Upper lobe of left lung (tissue), 6 donors: ENCODE data around the gene OPRD1. TPM values are rescaled to one million over a fixed set of nuclear protein-coding genes. Genes with fewer than 3 reads are reported as not detected.
A peak's percentile ranks its signal among the peaks of the same experiment; 100 is the strongest.

ENCODE experiments used
- ATAC-seq, 2 donors: fragments of 200-7000 bp; cut with Tn5 transposase; one replicate each; pipeline ENCODE4 v1.9.1; 2022; ENCODE audit warnings: mild to moderate bottlenecking in 2 of 2, moderate library complexity in 2 of 2; ENCODE audit not compliant: low FRiP score in 2 of 2
- DNase-seq, 2 donors: peaks; one replicate each; pipeline ENCODE4 v3.0.0-alpha.2; 2019 to 2020
- H3K27ac ChIP-seq, 4 donors: fragments of 200-600 bp; sonication (generic); one replicate each; pipeline ENCODE4 v1.5.1; 2016 to 2019
- H3K27me3 ChIP-seq, 4 donors: fragments of 200-600 bp; sonication (generic); one replicate each; pipeline ENCODE4 v1.5.1; 2017 to 2019
- H3K36me3 ChIP-seq, 4 donors: fragments of 200-600 bp; sonication (generic); one replicate each; pipeline ENCODE4 v1.5.1; 2016 to 2019
- H3K4me1 ChIP-seq, 4 donors: fragments of 200-600 bp; sonication (generic); one replicate each; pipeline ENCODE4 v1.5.1; 2018 to 2019
- H3K4me3 ChIP-seq, 4 donors: fragments of 200-600 bp; sonication (generic); one replicate each; pipeline ENCODE4 v1.5.1; 2017 to 2019; ENCODE audit warnings: mild to moderate bottlenecking in 2 of 4, moderate library complexity in 1 of 4
- H3K9me3 ChIP-seq, 4 donors: fragments of 200-600 bp; sonication (generic); one replicate each; pipeline ENCODE4 v1.5.1; 2018 to 2019
- CTCF ChIP-seq, 6 experiments: fragments of 450-650 bp in 4 of 6; fragments of 200-600 bp in 2 of 6; sonication (generic) in 2 of 6; IDR thresholded peaks; one replicate each; pipeline ENCODE4 v1.5.1; 2016 to 2019; ENCODE audit warnings: antibody characterized with exemption in 6 of 6
- EP300 ChIP-seq, 4 donors: sonication (generic); formaldehyde crosslinking; IDR thresholded peaks; one replicate each; pipeline ENCODE4 v1.5.1; 2017; ENCODE audit warnings: antibody characterized with exemption in 4 of 4, control low read depth in 2 of 4
- POLR2A ChIP-seq, 4 donors: fragments of 450-650 bp; IDR thresholded peaks; one replicate each; pipeline ENCODE4 v1.5.1; 2016 to 2017; ENCODE audit warnings: antibody characterized with exemption in 4 of 4, mild to moderate bottlenecking in 2 of 4
- POLR2AphosphoS5 ChIP-seq, 2 donors: sonication (generic); formaldehyde crosslinking; IDR thresholded peaks; one replicate each; pipeline ENCODE4 v1.5.1; 2017; ENCODE audit warnings: antibody characterized with exemption in 2 of 2
- WGBS, 2 donors: methylation state at CpG; one replicate each; pipeline ENCODE4 v1.1.5; 2017 to 2018; 5-methylcytosine and 5-hydroxymethylcytosine counted together
- total RNA-seq, 6 donors: library from RNA; depleted of rRNA in 4 of 6; stranded (reverse); fragments of >200 nt in 4 of 6; gene quantifications; one replicate each; pipeline versions ENCODE4 v1.1.0 to v1.2.1, GENCODE V29; 2016 to 2021
- donor health status: DM: no; HTN: no; CAD: no; lungs with moderate emphysema.
- donor health status: DM: no; HTN: yes; CAD: no; lungs with severe emphysema.

The OPRD1 gene
- total RNA-seq, 6 donors from 2014 or later, result not detected

GRCh38 chr1:28855046-28855445, 43.1 kb downstream of the OPRD1 start:
- no peak for TF ChIP-seq POLR2A (IDR thresholded peaks at IDR 0.05)
- TF ChIP-seq POLR2AphosphoS5 (IDR thresholded peaks at IDR 0.05), result no peak
- no peak for TF ChIP-seq EP300 (IDR thresholded peaks at IDR 0.05)
- no peak for TF ChIP-seq CTCF (IDR thresholded peaks at IDR 0.05)
- no peak overlapping the region for H3K27ac ChIP-seq
- ATAC-seq, result no peak
- 61 to 64% methylated on average over 8 of the region's 8 CpGs for WGBS, 2 donors
- H3K9me3 ChIP-seq, result no peaks in the 10 kb centered on the region
- H3K27me3 ChIP-seq, result no peaks in the 10 kb centered on the region
- no peak overlapping the region for H3K4me3 ChIP-seq
- DNase-seq, result no peak
- peaks cover 0 to 9% (median 3%) of the 10 kb centered on the region in 4 donors for H3K4me1 ChIP-seq
- no peaks in the 10 kb centered on the region for H3K36me3 ChIP-seq

DNA sequence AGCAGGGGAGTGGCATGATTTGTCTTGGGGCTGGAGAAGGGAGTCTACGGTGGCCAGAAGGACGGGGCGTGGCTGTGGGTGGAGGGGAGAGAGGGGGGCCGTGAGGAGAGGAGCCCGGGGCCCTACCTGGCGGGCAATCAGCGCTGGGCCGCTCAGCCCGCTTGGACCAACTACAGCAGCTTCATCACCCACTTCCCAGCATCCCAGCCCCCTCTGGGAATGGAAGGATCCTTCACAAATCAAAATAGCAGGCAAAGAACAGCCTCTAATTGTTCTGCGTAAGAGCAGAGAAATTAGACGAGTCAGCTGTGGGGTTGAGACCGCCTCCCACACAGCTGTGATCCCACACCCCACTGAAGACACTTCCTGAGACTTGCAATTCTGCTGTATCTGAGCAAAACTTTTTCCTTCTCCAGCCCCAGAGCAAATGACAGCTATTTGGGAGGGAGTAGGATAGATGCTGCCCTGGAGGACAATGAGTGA, 43.5 kb downstream of the OPRD1 start:
- peak in 1 of 2 donors; percentile 26 for DNase-seq
- no peaks in the 10 kb centered on the region for H3K36me3 ChIP-seq
- H3K27ac ChIP-seq, result no peak overlapping the region
- no peaks in the 10 kb centered on the region for H3K9me3 ChIP-seq
- peak in 1 of 2 donors; percentile 53 for ATAC-seq
- no peak overlapping the region for H3K4me3 ChIP-seq
- WGBS, 2 donors, result 31 to 40% methylated on average over 9 to 10 of the region's 12 CpGs
- no peak for TF ChIP-seq POLR2A (IDR thresholded peaks at IDR 0.05)
- no peak for TF ChIP-seq POLR2AphosphoS5 (IDR thresholded peaks at IDR 0.05)
- TF ChIP-seq CTCF (IDR thresholded peaks at IDR 0.05), result no peak
- no peak for TF ChIP-seq EP300 (IDR thresholded peaks at IDR 0.05)
- peaks cover 0 to 9% (median 3%) of the 10 kb centered on the region in 4 donors for H3K4me1 ChIP-seq
- H3K27me3 ChIP-seq, result no peaks in the 10 kb centered on the region

DNA sequence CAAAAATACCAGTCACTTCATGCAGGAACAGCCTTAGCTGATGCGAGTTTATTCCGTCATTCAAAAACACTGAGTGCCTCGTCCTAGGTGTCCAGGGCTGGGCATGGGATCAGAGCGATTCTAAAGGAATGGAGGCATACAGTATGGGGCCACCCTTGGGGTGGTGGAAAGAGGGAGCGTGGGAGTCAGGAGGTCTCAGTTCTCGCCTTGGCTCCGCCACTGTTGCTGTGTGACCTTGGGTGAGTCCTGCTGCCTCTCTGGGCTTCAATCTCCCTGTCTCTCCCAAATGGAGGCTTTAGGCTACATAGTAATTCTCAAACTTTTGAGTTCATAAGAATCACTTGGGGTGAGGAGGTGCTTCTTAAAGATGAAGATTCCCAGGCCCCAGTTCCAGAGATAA, 44.0 kb downstream of the OPRD1 start:
- H3K27me3 ChIP-seq, result no peaks in the 10 kb centered on the region
- WGBS, 2 donors, result 87 to 89% methylated on average over 7 of the region's 7 CpGs
- DNase-seq, result no peak
- no peak overlapping the region for H3K27ac ChIP-seq
- H3K4me1 ChIP-seq, result peaks cover 0 to 9% (median 3%) of the 10 kb centered on the region in 4 donors
- H3K4me3 ChIP-seq, result no peak overlapping the region
- ATAC-seq, result no peak
- H3K36me3 ChIP-seq, result no peaks in the 10 kb centered on the region
- TF ChIP-seq CTCF (IDR thresholded peaks at IDR 0.05) (no peak), POLR2A (IDR thresholded peaks at IDR 0.05) (no peak), POLR2AphosphoS5 (IDR thresholded peaks at IDR 0.05) (no peak)
- H3K9me3 ChIP-seq, result no peaks in the 10 kb centered on the region

- Histone ChIP-seq H3K9me3 (no peaks in the 10 kb centered on the region), H3K36me3 (no peaks in the 10 kb centered on the region), H3K4me1 (peaks cover 0 to 1% (median 0%) of the 10 kb centered on the region in 4 donors), H3K27ac (no peak overlapping the region), H3K27me3 (no peaks in the 10 kb centered on the region), H3K4me3 (no peak overlapping the region)
- ATAC-seq (no peak), DNase-seq (no peak)
- TF ChIP-seq POLR2A (IDR thresholded peaks at IDR 0.05) (no peak), EP300 (IDR thresholded peaks at IDR 0.05) (no peak)
- WGBS, 2 donors, result 87 to 90% methylated on average over 2 to 3 of the region's 3 CpGs
These were observed 48.5 kb downstream of the OPRD1 start for GRCh38 chr1:28860332-28861073.

- Histone ChIP-seq H3K27ac (no peak overlapping the region), H3K9me3 (no peaks in the 10 kb centered on the region), H3K4me3 (no peak overlapping the region), H3K4me1 (no peaks in the 10 kb centered on the region), H3K36me3 (no peaks in the 10 kb centered on the region), H3K27me3 (no peaks in the 10 kb centered on the region)
- ATAC-seq (no peak), DNase-seq (peak in 1 of 2 donors; percentile 80)
- TF ChIP-seq EP300 (IDR thresholded peaks at IDR 0.05) (no peak), CTCF (IDR thresholded peaks at IDR 0.05) (no peak), POLR2AphosphoS5 (IDR thresholded peaks at IDR 0.05) (no peak), POLR2A (IDR thresholded peaks at IDR 0.05) (no peak)
- WGBS, 2 donors, result 90 to 96% methylated on average over 34 to 58 of the region's 66 CpGs
These were observed 50.8 kb downstream of the OPRD1 start for GRCh38 chr1:28862571-28863403.
